ENCODE measurements around the gene HOXC13. TPM values are rescaled to one million over a fixed set of nuclear protein-coding genes. Genes with fewer than 3 reads are reported as not detected.

HOXC13 gene
- total and polyA plus RNA-seq, 2 experiments from 2014 or later: 0.10 TPM; not detected in 1

- Histone ChIP-seq H4K20me1 (replicated peaks; ENCODE audit: insufficient read depth) (peaks cover 43% of the 10 kb centered on the region), H3K4me3 (no peak overlapping the region), H3K4me2 (peak overlapping the region; percentile 51; the same call in 1 of the 2 replicates), H3K27me3 (ENCODE audit: insufficient read depth) (peaks cover 100% of the 10 kb centered on the region), H3K79me2 (replicated peaks; ENCODE audit: insufficient read depth) (no peaks in the 10 kb centered on the region), H3K27ac (ENCODE audit: low read depth) (no peak overlapping the region), H3K9me2 (ENCODE audit: insufficient read depth) (no peaks in the 10 kb centered on the region), H3F3A (replicated peaks; ENCODE audit: low read depth) (peaks cover 32% of the 10 kb centered on the region), H3K36me3 (ENCODE audit: insufficient read depth) (no peaks in the 10 kb centered on the region), H3K4me1 (ENCODE audit: insufficient read depth) (peaks cover 32% of the 10 kb centered on the region), H2AFZ (no peak overlapping the region)
- Mint-ChIP-seq H3K4me1 (peaks cover 22% of the 10 kb centered on the region), H3K4me3 (no peak overlapping the region), H3K36me3 (ENCODE audit: low read depth) (no peaks in the 10 kb centered on the region), H3K27ac (no peak overlapping the region), H3K9me3 (peaks cover 6% of the 10 kb centered on the region; the same call in 2 of the 3 replicates), H3K27me3 (ENCODE audit: insufficient read depth, low read depth, poor library complexity) (peaks cover 98% of the 10 kb centered on the region)
- ATAC-seq (no peak), DNase-seq (ENCODE audit: low spot score) (peak; percentile 52)
- TF ChIP-seq EZH2 (IDR thresholded peaks at IDR 0.05; ENCODE audit: low read depth, unreplicated experiment): peak; percentile 99
- no peak for TF ChIP-seq CREB1 (CRISPR knock-in tag; IDR thresholded peaks at IDR 0.05; ENCODE audit: low read depth)
- TF ChIP-seq REST (IDR thresholded peaks at IDR 0.05; ENCODE audit: unreplicated experiment): no peak
- TF ChIP-seq STAT1 (IDR thresholded peaks at IDR 0.05; ENCODE audit: unreplicated experiment): no peak
- TF ChIP-seq ZNF462 (CRISPR knock-in tag; IDR thresholded peaks at IDR 0.05): no peak
- TF ChIP-seq EZH2phosphoT487 (IDR thresholded peaks at IDR 0.05; ENCODE audit: unreplicated experiment): peak; percentile 93
- no peak for TF ChIP-seq CTCF (conservative IDR thresholded peaks at IDR 0.05; ENCODE audit: low read depth in 2 of 2)
- TF ChIP-seq JUNB (IDR thresholded peaks at IDR 0.05; ENCODE audit: unreplicated experiment): no peak
- no peak for TF ChIP-seq ETS1 (IDR thresholded peaks at IDR 0.05)
- no peak for TF ChIP-seq ZNF114 (CRISPR knock-in tag; IDR thresholded peaks at IDR 0.05)
- no peak for TF ChIP-seq NANOG (IDR thresholded peaks at IDR 0.05; ENCODE audit: borderline replicate concordance)
- TF ChIP-seq ZNF331 (CRISPR knock-in tag; IDR thresholded peaks at IDR 0.05; ENCODE audit: low read depth): no peak
- no peak for TF ChIP-seq POLR2AphosphoS5 (IDR thresholded peaks at IDR 0.05; ENCODE audit: low read depth)
Observed at GRCh38 chr12:53935383-53936341, 3.0 kb upstream of the HOXC13 start.

All from GM23338 (cell line).